ENCODE data around the gene VKORC1L1. TPM values are rescaled to one million over a fixed set of nuclear protein-coding genes. Genes with fewer than 3 reads are reported as not detected.

Gene VKORC1L1
- polyA plus RNA-seq, 2 of the 4 experiments (the other 2 are of a cell fraction), result 28.3 to 36.7 TPM

GRCh38 chr7:65968256-65969185, 95.6 kb downstream of the VKORC1L1 start:
- no peak for TF ChIP-seq MAZ (IDR thresholded peaks at IDR 0.05; ENCODE audit: borderline replicate concordance, low read depth, low read length)
- no peak for TF ChIP-seq KDM5A (IDR thresholded peaks at IDR 0.05)
- no peak for TF ChIP-seq HEYL (CRISPR knock-in tag; IDR thresholded peaks at IDR 0.05)
- no peak for TF ChIP-seq RAD21 (conservative IDR thresholded peaks at IDR 0.05 in 1 of 2, IDR thresholded peaks at IDR 0.05 in 1 of 2)
- FAIRE-seq, result no peak
- Histone ChIP-seq H3K4me3 (no peak overlapping the region), H3K4me1 (no peaks in the 10 kb centered on the region), H3K27ac (peak overlapping the region in 1 of 2 experiments; percentile 73; a peak in 4 of 6 replicates), H3K9me3 (no peaks in the 10 kb centered on the region), H3K4me2 (no peak overlapping the region)
- 89% methylated on average over 26 of the region's 26 CpGs for WGBS (ENCODE audit: missing lambda C conversion rate)
- ChIA-PET CTCF (interaction anchor here (0.6 to 1.8 kb wide), 2 partner anchors 14 to 15 kb away, joined by 3 read pairs; partner anchors contain the start of gene GUSB), POLR2A (interaction anchor here (0.6 kb wide), 1 partner anchor 14 kb away, joined by 3 read pairs; no protein-coding TSS in a partner anchor)
- ATAC-seq, result no peak
- DNase-seq (ENCODE audit: low read depth in 1 of 2, low spot score in 1 of 2), result no peak

GRCh38 chr7:65971021-65971420, 98.1 kb downstream of the VKORC1L1 start:
- 92% methylated on average over 8 of the region's 8 CpGs for WGBS (ENCODE audit: missing lambda C conversion rate)
- ATAC-seq (no peak), FAIRE-seq (no peak), DNase-seq (ENCODE audit: low read depth in 1 of 2, low spot score in 1 of 2) (no peak)
- ChIA-PET POLR2A (no interaction called here), CTCF (interaction anchor here (1.2 kb wide), 1 partner anchor 12 kb away, joined by 3 read pairs; no protein-coding TSS in a partner anchor)
- Histone ChIP-seq H3K9me3 (no peaks in the 10 kb centered on the region), H3K27ac (no peak overlapping the region), H3K4me3 (no peak overlapping the region), H3K4me2 (no peak overlapping the region), H3K4me1 (no peaks in the 10 kb centered on the region)
- TF ChIP-seq MAX (IDR thresholded peaks at IDR 0.05) (no peak), EHMT2 (IDR thresholded peaks at IDR 0.05; ENCODE audit: low read depth) (no peak)

- H3K4me1 ChIP-seq, result no peaks in the 10 kb centered on the region
- no peak overlapping the region for H3K27ac ChIP-seq
- POLR2A ChIA-PET, result no interaction called here
- WGBS (ENCODE audit: missing lambda C conversion rate), result 91% methylated on average over 13 of the region's 13 CpGs
- no peak for FAIRE-seq
- no peak overlapping the region for H3K4me3 ChIP-seq
- ATAC-seq, result no peak
- DNase-seq (ENCODE audit: low read depth in 1 of 2, low spot score in 1 of 2), result no peak
- no peak overlapping the region for H3K4me2 ChIP-seq
- no peak for TF ChIP-seq MAX (IDR thresholded peaks at IDR 0.05)
- TF ChIP-seq FOXS1 (CRISPR knock-in tag; IDR thresholded peaks at IDR 0.05), result no peak
- TF ChIP-seq HES2 (IDR thresholded peaks at IDR 0.05), result no peak
- TF ChIP-seq PHF8 (IDR thresholded peaks at IDR 0.05; ENCODE audit: borderline replicate concordance, low read depth), result no peak
- no peak for TF ChIP-seq E2F6 (IDR thresholded peaks at IDR 0.05; ENCODE audit: borderline replicate concordance, low read depth)
- no peak for TF ChIP-seq JUN (IDR thresholded peaks at IDR 0.05)
- TF ChIP-seq FOSB (CRISPR knock-in tag; IDR thresholded peaks at IDR 0.05), result no peak
- TF ChIP-seq CEBPB (IDR thresholded peaks at IDR 0.05), result no peak
- CTCF ChIA-PET, result no interaction called here
- no peaks in the 10 kb centered on the region for H3K9me3 ChIP-seq
Measured at GRCh38 chr7:65972976-65973375, 100.1 kb downstream of the VKORC1L1 start.

- H3K4me2 ChIP-seq, result no peak overlapping the region
- 0 out of 6 replicates have a peak, but pooled peaks of 1 of the 2 experiments have one; percentile 41 for ATAC-seq
- no peak for DNase-seq (ENCODE audit: low read depth in 1 of 2, low spot score in 1 of 2)
- no peak overlapping the region for H3K27ac ChIP-seq
- no peak for FAIRE-seq
- no peak overlapping the region for H3K4me3 ChIP-seq
- H3K9me3 ChIP-seq, result no peaks in the 10 kb centered on the region
- WGBS (ENCODE audit: missing lambda C conversion rate), result 95% methylated on average over 26 of the region's 29 CpGs
- ChIA-PET CTCF (no interaction called here), POLR2A (no interaction called here)
- H3K4me1 ChIP-seq, result no peaks in the 10 kb centered on the region
- TF ChIP-seq HES2 (IDR thresholded peaks at IDR 0.05), result no peak
- no peak for TF ChIP-seq KDM5A (IDR thresholded peaks at IDR 0.05)
- TF ChIP-seq CBX8 (IDR thresholded peaks at IDR 0.05), result no peak
- TF ChIP-seq EHF (CRISPR knock-in tag; IDR thresholded peaks at IDR 0.05), result no peak
- no peak for TF ChIP-seq ESRRA (IDR thresholded peaks at IDR 0.05; ENCODE audit: borderline replicate concordance, low read length)
- TF ChIP-seq NFE2L2 (conservative IDR thresholded peaks at IDR 0.05; ENCODE audit: low read length), result no peak
- no peak for TF ChIP-seq ZC3H11A (IDR thresholded peaks at IDR 0.05)
- no peak for TF ChIP-seq FOSB (CRISPR knock-in tag; IDR thresholded peaks at IDR 0.05)
- no peak for TF ChIP-seq CBX2 (IDR thresholded peaks at IDR 0.05; ENCODE audit: borderline replicate concordance, low read depth)
Measured at GRCh38 chr7:65974191-65974801, 101.4 kb downstream of the VKORC1L1 start.
